OCI-LY1 (cell line): ENCODE data around the gene CACNA2D3.

Experiments
- CTCF ChIP-seq: fragments of 200-600 bp; sonication (generic), shearing (Covaris generic); IDR thresholded peaks from 2 replicates; pipeline ENCODE4 v1.5.1; 2017; ENCODE audit warnings: mild to moderate bottlenecking, antibody characterized with exemption, low read length, moderate library complexity, mixed read lengths
- EZH2 ChIP-seq: fragments of 200-600 bp; sonication (generic), shearing (Covaris generic); IDR thresholded peaks from 2 replicates; pipeline ENCODE4 v1.8.0; 2017; ENCODE audit warnings: borderline replicate concordance, mixed run types, mild to moderate bottlenecking, antibody characterized with exemption, low read length, moderate library complexity, mixed read lengths

- TF ChIP-seq CTCF (no peak), EZH2 (no peak)
Observed at GRCh38 chr3:54733106-54734006, 611.0 kb downstream of the CACNA2D3 start.
